ENCODE results near the gene ERMAP. TPM values are rescaled to one million over a fixed set of nuclear protein-coding genes. Genes with fewer than 3 reads are reported as not detected.
A peak's percentile ranks its signal among the peaks of the same experiment; 100 is the strongest.

The ERMAP gene
- total and polyA plus RNA-seq, 9 of the 15 experiments (the other 6 are each of a cell fraction or from before 2014, with no cell fraction given) = 8.0 to 31.4 (median 22.5) TPM

GRCh38 chr1:42816585-42817439 lies at the start of gene ERMAP, which contains the start of gene SVBP (continued):
- no peak for TF ChIP-seq HMGN3 (IDR thresholded peaks at IDR 0.05; ENCODE audit: borderline replicate concordance, extremely low read depth, insufficient read length, low read depth, low read length)
- peak; percentile 85 for TF ChIP-seq POLR2H (tag; IDR thresholded peaks at IDR 0.05; ENCODE audit: low read depth)
- TF ChIP-seq ZNF41 (CRISPR knock-in tag; conservative IDR thresholded peaks at IDR 0.05) = 0 out of 2 replicates have a peak, but pooled peaks have one; percentile 21
- TF ChIP-seq NKRF (IDR thresholded peaks at IDR 0.05; ENCODE audit: borderline replicate concordance) = peak; percentile 53; the same call in 1 of the 2 replicates
- 0 out of 2 replicates have a peak, but pooled peaks have one; percentile 42 for TF ChIP-seq ERF (CRISPR knock-in tag; IDR thresholded peaks at IDR 0.05)
- no peak for TF ChIP-seq KHSRP (IDR thresholded peaks at IDR 0.05)
- peak; percentile 81 for TF ChIP-seq TAF1 (IDR thresholded peaks at IDR 0.05; ENCODE audit: control insufficient read depth, extremely low read depth, insufficient read depth, low read length, severe bottlenecking)
- peak; percentile 81; the same call in 1 of the 2 replicates for TF ChIP-seq ILF3 (IDR thresholded peaks at IDR 0.05; ENCODE audit: borderline replicate concordance)
- no peak for TF ChIP-seq NR3C1 (CRISPR knock-in tag; IDR thresholded peaks at IDR 0.05)
- no peak for TF ChIP-seq E2F5 (CRISPR knock-in tag; IDR thresholded peaks at IDR 0.05)
- peak; percentile 92 for TF ChIP-seq PHF8 (IDR thresholded peaks at IDR 0.05; ENCODE audit: borderline replicate concordance, low read length)
- TF ChIP-seq SMARCC2 (IDR thresholded peaks at IDR 0.05; ENCODE audit: low read depth) = 0 out of 2 replicates have a peak, but pooled peaks have one; percentile 36
- TF ChIP-seq CREBBP (IDR thresholded peaks at IDR 0.05; ENCODE audit: low read depth, low read length) = no peak
- no peak for TF ChIP-seq ZNF511 (CRISPR knock-in tag; IDR thresholded peaks at IDR 0.05)
- no peak for TF ChIP-seq ETS2 (tag; IDR thresholded peaks at IDR 0.05; ENCODE audit: borderline replicate concordance, poor library complexity, severe bottlenecking)
- TF ChIP-seq SMARCA5 (IDR thresholded peaks at IDR 0.05) = peak; percentile 55; the same call in 1 of the 2 replicates
- peak; percentile 14; the same call in 1 of the 2 replicates for TF ChIP-seq HEY1 (CRISPR knock-in tag; IDR thresholded peaks at IDR 0.05; ENCODE audit: borderline replicate concordance)
- peak; percentile 14; the same call in 1 of the 2 replicates for TF ChIP-seq EP300 (IDR thresholded peaks at IDR 0.05; ENCODE audit: low read length)
- TF ChIP-seq NCOA6 (IDR thresholded peaks at IDR 0.05) = no peak
- TF ChIP-seq ZNF263 (CRISPR knock-in tag; IDR thresholded peaks at IDR 0.05; ENCODE audit: borderline replicate concordance) = peak; percentile 11; the same call in 1 of the 2 replicates
- no peak for TF ChIP-seq ZNF584 (CRISPR knock-in tag; IDR thresholded peaks at IDR 0.05; ENCODE audit: low read depth)
- 0 out of 2 replicates have a peak, but pooled peaks have one; percentile 33 for TF ChIP-seq SREBF2 (CRISPR knock-in tag; IDR thresholded peaks at IDR 0.05)

All from K562 (cell line).